Esophagus muscularis mucosa (tissue), 4 donors: ENCODE results near the gene GALNT18.

ENCODE experiments used
- CTCF ChIP-seq, 3 experiments: fragments of 200-600 bp in 2 of 3; fragments of 450-650 bp in 1 of 3; sonication (generic) in 2 of 3; IDR thresholded peaks; one replicate each; pipeline ENCODE4 v1.5.1; 2017 to 2019; ENCODE audit warnings: antibody characterized with exemption in 3 of 3, mild to moderate bottlenecking in 2 of 3, moderate library complexity in 1 of 3
- EP300 ChIP-seq: sonication (generic); formaldehyde crosslinking; IDR thresholded peaks from one replicate; pipeline ENCODE4 v1.6.1; 2017; ENCODE audit warnings: antibody characterized with exemption
- POLR2AphosphoS5 ChIP-seq, 2 donors: sonication (generic); formaldehyde crosslinking; IDR thresholded peaks; one replicate each; pipeline ENCODE4 v1.6.1; 2017; ENCODE audit warnings: antibody characterized with exemption in 2 of 2

- TF ChIP-seq CTCF (IDR thresholded peaks at IDR 0.05) (no peak), EP300 (no peak), POLR2AphosphoS5 (IDR thresholded peaks at IDR 0.05) (no peak)
These were observed 17.3 kb downstream of the GALNT18 start for GRCh38 chr11:11604370-11604990.
